HG03354 (cell line): ENCODE results near the gene TAF11L2.
"Not testable (repeated sequence)": the region's sequence is repeated elsewhere in the genome, so short reads cannot be mapped to it uniquely, and the experiment has no call there.

Experiments
- ATAC-seq: cut with Tn5 transposase; IDR thresholded peaks from one replicate; pipeline ENCODE4 v1.9.1; 2021; ENCODE audit warnings: mild to moderate bottlenecking; ENCODE audit not compliant: unreplicated experiment, poor library complexity, severe bottlenecking

TAF11L2 gene

DNA sequence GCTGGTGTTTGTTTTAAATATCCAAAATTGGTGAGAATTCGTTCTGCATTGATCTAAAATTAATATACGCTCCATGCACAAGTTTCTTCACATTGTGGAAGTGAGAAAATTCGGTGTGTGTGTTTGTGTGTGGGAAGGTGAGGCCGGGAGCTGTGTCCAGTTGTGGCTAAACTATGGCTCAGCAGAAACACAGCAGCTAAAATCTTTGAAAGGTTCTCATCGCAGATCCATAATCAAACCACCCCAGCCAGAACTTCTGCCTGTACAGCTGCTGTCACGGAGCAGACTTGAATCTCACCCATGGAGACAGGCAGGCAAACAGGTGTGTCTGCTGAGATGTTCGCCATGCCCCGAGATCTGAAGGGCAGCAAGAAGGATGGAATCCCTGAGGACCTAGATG is at the start of gene TAF11L2:
TSS of gene TAF11L2 (plus strand) at position 301 of the 400 bp plus-strand sequence.
- ATAC-seq: not testable (repeated sequence)

DNA sequence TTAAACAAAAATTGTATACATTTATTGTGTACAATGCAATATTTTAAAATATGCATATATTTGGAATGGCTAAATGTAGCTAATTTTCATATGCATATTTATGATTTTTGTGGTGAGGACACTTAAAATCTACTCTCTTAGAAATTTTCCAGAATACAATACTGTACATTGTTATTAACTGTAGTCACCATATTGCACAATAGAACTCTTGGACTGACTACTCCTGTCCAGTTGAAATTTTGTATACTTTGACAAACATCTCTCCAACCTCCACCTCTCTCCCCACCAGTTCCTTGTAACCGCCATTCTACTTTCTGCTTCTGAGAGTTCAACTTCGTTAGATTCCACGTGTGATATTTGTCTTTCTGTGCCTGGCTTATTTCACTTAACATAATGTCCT is 49.2 kb upstream of the TAF11L2 start:
- no peak for ATAC-seq

DNA sequence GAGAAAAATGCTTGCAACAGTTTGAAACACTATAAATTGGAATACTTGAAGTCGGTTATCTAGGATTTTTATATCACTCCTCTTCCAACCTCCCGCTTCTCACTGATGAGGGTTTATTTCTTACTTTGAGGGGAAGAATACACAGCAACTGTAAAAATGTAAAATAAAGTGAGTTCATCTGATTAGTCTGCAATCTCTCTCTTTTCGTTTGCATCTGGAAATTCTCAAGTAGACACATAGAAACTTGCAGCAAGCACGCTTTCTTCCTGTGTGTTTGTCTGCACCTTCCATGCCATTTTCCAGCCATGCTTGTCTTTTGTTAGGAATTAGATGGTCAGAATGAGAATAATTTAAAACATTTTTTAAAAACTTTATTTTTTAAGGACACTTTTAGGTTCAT is 45.1 kb upstream of the TAF11L2 start:
- ATAC-seq: no peak

DNA sequence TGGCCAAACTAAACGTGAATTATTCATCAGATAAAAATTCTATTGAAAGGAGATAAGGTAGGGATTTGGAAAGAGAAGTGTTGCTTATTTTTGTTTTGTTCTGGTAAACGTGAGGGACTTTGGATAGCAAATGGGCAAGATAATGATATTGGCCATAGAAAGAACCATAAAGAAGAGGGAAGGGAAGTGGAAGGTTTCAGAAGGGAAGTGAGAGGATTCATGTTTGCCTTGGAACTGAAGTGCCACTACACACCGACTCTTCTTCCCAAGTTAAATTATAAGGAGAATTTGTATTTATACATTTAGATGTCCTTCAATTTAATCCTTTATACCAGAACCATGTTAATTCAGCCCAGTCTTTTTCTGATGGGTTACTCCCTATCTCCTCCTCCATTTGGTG is 42.1 kb upstream of the TAF11L2 start:
- ATAC-seq: no peak

DNA sequence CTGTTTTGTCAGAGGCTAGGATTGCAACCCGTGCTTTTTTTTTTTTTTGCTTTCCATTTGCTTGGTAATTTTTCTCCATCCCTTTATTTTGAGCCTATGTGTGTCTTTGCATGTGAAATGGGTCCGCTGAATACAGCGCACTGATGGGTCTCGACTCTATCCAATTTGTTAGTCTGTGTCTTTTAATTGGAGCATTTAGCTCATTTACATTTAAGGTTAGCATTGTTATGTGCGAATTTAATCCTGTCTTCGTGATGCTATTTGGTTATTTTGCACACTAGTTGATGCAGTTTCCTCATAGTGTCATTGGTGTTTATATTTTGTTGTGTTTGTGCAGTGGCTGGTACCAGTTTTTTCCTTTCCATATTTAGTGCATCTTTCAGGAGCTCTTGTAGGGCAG is 36.2 kb upstream of the TAF11L2 start:
- no peak for ATAC-seq

DNA sequence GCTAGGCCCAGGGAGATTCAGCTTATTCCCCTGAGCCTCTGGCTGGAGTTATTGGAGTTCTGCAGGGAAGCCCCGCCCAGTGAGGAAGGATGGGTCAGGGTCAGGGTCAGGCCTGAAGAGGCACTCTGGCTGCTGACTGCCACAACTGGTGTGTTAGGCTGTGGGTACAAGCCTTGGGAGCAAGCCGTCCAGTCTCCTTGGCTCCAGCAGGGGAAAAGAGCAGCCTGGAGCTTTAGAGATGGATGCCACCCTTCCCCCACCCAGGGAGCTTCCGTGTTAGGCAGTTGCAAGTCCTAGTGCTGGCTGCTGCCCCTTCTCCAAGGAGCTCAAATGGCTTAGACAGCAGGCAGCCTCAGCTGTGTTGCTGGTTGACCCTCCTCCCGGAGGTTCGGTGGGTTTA is 34.4 kb upstream of the TAF11L2 start:
- no peak for ATAC-seq

DNA sequence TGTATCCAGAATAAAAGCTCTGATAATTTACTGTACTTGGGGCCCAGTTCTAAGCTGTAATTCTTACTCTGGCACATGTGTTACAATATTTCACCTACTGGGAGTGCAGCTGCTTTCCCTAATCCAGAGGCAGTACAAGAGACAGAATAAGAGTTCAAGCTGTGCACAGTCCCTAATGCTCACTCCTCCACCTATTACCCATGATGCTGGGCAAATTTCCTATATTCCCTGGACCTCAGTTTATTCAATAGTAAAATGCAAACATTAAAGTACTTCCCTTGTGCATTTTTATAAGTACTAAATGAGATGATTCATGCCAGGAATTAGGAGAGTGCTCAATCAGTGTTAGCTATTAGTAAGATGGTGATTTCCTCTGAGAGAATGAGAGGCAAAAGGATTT is 28.0 kb upstream of the TAF11L2 start:
- no peak for ATAC-seq

DNA sequence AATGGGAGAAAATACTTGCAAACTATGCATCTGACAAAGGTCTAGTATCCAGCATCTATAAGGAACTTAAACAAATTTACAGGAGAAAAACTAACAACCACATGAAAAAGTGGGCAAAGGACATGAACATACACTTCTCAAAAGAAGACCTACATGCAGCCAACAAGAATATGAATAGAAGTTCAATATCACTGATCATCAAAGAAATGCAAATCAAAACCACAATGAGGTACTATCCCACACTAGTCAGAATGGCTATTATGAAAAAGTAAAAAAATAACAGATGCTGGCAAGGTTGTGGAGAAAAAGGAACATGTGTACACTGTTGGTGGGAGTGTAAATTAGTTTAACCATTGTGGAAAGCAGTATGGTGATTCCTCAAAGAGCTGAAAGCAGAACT is 23.0 kb upstream of the TAF11L2 start:
- not testable (repeated sequence) for ATAC-seq

DNA sequence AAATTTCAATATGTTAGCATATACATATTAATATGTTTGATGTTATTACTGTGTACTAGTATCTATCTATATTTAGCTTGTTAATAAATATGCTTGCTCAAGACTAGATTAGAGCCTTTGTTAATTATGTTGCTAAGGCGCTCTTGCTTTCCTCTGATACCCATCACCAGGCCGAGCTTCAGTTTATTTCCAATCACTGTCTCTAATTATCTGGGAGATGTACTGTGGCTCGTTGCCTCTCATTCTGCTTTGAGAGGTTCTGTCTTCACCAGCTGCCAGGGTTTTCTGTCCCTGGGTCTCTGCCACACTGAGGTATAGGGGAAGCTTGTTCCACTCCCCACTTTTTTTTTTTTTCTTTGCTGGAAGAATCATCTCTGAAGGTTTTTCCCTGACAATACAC is 21.0 kb upstream of the TAF11L2 start:
- ATAC-seq: no peak

DNA sequence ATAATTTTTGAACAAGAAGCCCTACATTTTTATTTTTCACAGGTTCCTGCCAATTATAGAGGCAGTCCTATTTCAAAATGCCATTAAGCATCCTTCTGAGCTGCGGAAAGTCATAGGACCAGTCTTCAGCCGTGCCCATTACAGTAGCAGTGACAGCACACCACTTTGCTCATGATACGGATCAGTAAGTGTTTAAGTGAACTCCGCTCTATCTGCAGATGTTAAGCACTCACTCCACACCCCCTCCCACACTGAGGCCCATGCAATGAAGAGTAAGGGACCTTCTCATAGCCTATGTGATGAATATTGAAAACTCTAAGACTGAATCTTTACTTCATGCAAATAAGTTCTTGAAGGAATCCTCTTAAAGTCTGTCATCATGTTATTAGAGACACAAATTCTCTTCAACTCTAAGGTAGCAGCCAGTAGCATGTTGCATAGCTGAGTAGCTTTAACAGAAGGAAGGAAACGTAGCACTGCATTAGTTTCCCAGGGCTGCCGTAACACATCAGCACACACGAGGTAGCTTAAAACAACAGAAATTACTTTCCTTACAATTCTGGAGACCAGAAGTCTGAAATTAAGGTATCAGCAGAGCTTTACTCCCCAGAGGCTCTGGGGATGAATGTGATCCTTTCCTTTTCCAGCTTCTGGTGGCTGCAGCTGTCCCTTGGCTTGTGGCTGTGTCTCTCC is 20.3 kb upstream of the TAF11L2 start:
- ATAC-seq: no peak

DNA sequence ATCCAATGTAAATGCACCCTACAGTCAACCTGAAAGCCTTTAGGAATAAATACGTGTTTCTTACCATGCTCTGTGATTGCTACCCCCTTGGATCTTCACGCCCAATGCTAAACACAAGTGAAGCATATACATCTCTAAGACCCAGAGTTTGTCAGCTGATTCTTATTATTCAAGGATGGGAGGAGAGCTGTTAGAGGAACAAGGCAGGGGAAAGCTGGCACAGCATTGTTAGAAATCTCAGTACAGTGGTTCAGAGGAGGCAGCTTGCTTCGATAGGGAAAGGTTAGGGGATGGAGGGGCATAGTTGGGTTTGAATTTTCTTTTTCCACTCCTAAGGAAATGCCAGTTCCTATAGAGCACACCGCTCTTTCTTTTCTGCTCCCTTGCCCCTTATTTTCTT is 16.7 kb upstream of the TAF11L2 start:
- ATAC-seq: no peak

DNA sequence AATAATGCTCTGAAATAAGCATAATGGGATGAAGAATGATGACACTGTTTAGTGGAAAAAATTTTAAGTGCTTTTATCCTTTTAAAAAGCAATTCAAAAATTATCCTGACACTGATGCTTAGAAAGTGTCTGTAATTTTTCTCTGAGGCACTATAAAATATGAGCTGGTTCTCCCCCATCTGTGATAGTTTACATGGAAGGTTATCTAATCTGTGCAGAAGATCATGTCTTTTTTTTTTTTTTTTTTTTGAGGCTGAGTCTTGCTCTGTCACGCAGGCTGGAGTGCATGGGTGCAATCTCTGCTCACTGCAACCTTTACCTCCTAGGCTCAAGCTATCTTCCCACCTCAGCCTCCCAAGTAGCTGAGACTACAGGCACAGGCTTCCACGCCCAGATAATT is 15.2 kb upstream of the TAF11L2 start:
- ATAC-seq: no peak

DNA sequence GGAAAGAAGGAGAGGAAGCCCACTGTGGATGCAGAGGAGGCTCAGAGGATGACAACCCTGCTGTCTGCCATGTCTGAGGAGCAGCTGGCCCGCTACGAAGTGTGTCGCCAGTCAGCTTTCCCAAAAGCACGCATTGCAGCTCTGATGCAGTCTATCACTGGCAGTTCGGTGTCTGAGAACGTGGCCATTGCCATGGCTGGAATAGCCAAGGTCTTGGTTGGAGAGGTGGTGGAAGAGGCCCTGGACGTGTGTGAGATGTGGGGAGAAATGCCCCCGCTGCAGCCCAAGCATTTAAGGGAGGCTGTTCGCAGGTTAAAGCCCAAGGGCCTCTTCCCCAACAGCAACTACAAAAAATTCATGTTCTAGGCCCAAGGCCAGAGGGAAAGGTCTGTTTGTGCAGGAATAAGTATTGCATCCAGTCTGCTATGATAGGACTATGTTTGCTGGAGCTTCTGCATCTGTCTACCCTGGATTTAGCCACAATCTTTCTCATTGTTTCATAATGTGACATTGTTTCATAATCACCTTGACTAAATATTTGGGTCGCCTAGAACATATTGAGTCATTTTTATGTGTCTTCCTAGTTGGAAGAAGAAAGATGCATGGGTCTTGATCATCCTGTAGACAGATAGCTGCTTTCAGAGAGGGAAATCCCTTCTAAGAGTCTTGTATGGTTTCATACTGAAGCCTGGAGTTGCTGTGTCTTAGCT is 11.4 kb upstream of the TAF11L2 start:
- not testable (repeated sequence) for ATAC-seq

DNA sequence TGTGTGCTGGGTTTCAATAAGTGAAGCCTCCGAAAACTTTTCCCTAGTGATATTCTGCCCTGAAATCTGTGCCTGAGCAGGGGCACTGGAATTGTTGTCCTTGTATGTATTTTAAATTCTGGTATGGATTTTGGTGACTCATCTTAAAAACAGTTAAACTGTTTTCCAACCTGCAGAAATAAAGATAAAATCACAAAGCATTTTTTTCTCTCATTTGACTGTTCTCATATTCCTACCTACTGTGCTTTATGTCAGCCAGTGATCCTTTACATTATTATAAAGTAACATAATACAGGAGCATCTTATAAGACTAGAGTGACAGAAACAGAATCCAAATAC is 10.9 kb upstream of the TAF11L2 start:
- no peak for ATAC-seq

DNA sequence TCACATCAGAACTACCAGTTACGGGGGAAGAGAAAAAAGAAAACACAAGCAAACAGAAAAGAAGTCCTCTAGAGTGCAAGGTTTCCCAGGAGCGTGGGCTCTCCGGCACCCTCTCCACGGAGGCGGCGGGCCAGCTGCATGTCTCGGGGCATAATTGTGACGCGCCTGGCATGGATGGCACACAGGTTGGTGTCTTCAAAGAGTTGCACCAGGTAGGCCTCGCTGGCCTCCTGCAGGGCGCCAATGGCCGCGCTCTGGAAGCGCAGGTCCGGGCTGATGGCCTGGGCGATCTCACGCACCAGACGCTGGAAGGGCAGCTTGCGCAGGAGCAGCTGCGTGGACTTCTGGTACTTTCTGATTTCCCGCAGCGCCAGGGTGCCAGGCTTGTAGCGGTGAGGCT is 6.8 kb upstream of the TAF11L2 start:
- not testable (repeated sequence) for ATAC-seq

DNA sequence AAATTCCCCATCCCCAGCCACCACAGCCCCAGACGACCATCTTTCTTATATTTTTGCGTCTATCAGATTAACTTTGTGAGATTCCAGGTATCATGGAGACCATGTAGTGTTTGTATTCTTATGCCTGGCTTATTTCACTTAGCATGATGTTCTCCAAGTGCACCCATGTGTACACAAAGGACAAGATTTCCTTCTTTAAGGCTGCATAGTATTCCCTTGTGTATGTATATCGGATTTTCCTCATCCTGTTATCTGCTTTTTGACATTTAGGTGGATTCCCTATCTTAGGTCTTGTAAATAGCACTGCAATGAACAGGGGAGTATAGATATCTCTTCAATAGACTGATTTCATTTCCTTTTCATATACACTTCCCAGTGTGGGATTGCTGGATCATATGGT is 5.3 kb upstream of the TAF11L2 start:
- no peak for ATAC-seq

DNA sequence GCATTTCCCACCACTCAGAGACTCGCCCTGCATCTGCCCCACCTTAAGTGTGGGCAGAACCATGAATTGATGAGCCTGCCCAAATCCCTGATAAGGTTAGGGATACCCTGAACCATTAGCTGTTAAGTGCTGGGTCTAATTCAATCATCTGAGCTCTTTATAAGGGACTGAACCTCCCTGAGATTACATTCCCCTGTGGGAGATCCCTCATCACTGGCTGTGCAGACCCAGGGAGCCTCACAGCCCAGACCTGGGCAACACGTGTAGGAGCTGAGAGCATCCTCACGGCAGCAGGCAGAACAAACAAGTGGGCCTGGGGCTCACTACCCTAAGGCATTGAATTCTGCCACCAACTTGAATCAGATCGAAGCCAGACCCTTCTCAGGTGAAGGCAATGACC is 585 bp upstream of the TAF11L2 start:
- no peak for ATAC-seq

DNA sequence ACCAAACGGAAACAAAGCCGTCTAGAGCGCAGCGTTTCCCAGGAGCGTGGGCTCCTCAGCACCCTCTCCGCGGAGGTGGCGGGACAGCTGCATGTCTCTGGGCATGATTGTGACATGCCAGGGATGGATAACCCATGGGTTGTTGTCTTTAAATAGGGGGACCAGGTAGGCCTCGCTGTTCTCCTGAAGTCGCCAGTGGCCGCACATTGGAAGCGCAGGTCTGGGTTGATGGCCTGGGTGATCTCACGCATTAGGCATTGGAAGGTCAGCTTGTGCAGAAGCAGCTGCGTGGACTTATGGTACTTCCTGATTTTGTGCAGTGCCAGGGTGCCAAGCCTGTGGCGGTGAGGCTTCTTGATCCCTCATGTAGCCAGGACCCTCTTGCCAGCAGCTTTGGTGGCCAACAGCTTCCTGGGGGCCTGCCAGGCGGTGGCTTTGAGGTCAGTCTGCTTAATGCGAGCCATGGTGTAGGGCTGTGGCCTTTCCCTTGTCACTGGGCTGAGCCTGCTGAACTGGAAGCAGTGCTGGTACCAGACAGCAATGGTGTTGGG is 13.8 kb downstream of the TAF11L2 start:
- ATAC-seq: no peak

DNA sequence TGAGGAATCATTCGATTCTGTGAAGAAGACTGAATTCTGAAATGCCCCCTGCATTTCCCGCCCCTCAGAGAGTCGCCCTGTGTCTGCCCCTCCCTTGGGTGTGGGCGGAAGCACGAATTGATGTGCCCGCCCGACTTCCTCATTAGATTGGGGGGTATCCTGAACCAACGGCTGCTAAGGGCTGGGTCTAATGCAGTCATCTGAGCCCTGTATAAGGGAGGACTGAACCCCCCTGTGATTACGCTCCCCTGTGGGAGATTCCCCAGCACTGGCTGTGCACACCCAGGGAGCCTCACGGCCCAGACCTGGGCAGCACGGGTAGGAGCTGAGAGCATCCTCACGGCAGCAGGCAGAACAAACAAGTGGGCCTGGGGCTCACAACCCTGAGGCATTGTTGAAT is 19.5 kb downstream of the TAF11L2 start:
- not testable (repeated sequence) for ATAC-seq

DNA sequence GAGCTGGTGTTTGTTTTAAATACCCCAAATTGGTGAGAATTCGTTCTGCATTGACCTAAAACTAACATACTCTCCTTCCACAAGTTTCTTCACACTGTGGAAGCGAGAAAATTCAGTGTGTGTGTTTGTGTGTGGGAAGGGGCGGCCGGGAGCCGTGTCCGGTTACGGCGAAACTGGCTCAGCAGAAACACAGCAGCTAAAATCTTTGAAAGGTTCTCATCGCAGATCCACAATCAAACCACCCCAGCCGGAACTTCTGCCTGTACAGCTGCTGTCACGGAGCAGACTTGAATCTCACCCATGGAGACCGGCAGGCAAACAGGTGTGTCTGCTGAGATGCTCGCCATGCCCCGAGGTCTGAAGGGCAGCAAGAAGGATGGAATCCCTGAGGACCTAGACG is 20.0 kb downstream of the TAF11L2 start, which contains the start of gene TAF11L3:
TSS of gene TAF11L3 (plus strand) at position 301 of the 400 bp plus-strand sequence.
- ATAC-seq: not testable (repeated sequence)

DNA sequence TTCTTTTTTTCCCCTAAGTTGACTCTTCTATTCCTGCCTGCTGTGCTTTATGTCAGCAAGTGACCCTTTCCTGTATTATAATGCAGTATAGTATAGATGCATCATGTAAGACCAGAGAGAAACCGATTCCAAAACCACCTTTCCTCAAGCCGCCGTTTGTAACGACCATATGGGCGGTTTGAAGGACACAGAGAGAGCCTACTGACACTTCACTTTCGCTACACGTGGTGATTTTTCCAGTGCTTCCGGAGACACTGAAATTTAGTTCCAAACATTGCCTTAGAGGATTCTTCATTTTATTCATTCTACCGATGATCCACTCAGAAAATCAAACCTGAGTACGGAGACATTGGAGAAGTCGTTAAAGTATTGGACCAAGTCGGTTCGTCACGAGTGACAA is 21.5 kb downstream of the TAF11L2 start:
- not testable (repeated sequence) for ATAC-seq
